Measurements from ENCODE around the gene ECE1.
A peak's percentile ranks its signal among the peaks of the same experiment; 100 is the strongest.

ECE1 gene

DNA sequence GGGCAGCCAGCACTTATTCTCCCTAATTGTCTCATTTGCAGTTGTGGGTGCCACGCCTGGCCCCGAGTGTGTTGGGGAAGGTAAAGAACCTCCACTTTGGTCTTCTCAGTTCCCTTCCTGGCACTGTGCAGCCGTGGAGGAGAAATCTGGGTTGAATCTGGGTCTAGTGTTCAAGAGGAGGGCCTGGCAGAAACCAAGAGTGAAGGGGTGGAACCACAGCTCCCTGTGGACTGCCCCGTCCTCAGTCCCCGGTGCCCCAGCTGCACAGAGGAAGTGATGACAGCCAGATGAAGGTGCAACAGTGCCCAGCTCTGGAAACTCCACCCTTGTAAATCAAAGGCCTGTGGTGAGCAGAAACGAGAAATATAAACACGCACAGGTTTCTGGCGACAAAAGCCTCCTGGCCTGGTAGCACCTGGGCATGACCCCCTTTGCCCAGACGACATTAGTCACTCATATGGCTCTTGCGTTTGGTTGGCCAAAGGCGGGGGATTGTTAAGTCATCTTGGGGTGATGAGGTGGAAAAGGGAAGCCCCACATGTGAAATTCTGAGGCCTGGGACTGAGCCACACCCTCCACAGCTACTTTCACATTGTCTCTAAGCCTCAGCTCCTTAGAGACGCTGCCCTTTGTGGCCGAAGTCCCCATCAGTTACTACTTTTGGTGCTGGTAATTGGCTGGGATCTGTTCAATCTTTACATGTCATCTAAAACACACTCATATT lies 4.2 kb upstream of the ECE1 start:
- no peak for TF ChIP-seq SUZ12 (IDR thresholded peaks at IDR 0.05; ENCODE audit: extremely low read depth, insufficient read depth, insufficient read length)
- H3K27me3 ChIP-seq (ENCODE audit: insufficient read depth, insufficient read length), result no peaks in the 10 kb centered on the region
- no peak overlapping the region for H3K4me3 ChIP-seq (ENCODE audit: insufficient read length, low read depth)
- no peaks in the 10 kb centered on the region for H3K36me3 ChIP-seq (ENCODE audit: insufficient read depth, insufficient read length, low read length)
- peaks cover 12% of the 10 kb centered on the region for H3K4me1 ChIP-seq (ENCODE audit: insufficient read depth, insufficient read length)
- no peaks in the 10 kb centered on the region for H3K9me3 ChIP-seq (ENCODE audit: insufficient read depth, low read length)
- H3K9ac ChIP-seq (ENCODE audit: insufficient read length, low read depth), result no peak overlapping the region
- no peak for DNase-seq (ENCODE audit: low read depth, low spot score)

DNA sequence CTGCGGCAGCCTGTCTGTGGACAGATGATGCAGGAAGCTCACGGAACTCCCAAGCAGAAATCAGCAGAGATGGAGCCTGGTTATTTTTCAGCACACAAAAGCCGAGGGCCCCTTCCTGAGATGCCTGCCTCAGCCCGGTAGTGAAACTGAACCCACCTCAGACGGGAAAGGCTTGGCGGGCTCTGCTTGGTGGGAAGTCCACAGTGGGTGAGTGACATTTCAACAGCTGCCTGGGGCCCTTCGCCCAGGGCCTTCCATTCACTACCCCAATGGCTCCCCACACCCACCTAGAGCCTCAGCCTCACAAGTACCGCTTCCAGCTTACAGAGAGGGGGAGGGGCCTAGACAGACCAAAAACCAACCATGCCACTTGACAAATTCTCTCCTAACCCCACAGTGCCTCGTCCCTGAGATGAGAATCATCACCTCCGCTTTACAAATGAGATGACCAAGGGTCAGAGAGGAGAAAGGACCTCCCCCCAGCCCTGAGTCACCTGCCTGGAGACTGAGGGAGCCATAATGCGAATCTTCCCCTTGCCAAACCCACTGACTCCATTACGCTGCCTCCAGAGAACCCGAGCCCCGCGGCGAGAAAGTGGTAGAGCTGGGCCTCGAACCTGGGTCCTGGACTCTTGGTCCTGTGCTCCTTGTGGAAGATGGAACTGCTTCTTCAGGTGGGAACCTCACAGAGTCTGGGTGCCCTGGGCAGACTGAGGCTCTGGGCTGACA lies 3.4 kb upstream of the ECE1 start:
- H3K27me3 ChIP-seq (ENCODE audit: insufficient read depth, insufficient read length), result no peaks in the 10 kb centered on the region
- peaks cover 3% of the 10 kb centered on the region for H3K36me3 ChIP-seq (ENCODE audit: insufficient read depth, insufficient read length, low read length)
- no peak for TF ChIP-seq ZNF274 (IDR thresholded peaks at IDR 0.05; ENCODE audit: low read depth, low read length)
- TF ChIP-seq SUZ12 (IDR thresholded peaks at IDR 0.05; ENCODE audit: extremely low read depth, insufficient read depth, insufficient read length), result no peak
- no peak for TF ChIP-seq YY1 (IDR thresholded peaks at IDR 0.05; ENCODE audit: insufficient read depth, insufficient read length)
- no peak overlapping the region for H3K4me3 ChIP-seq (ENCODE audit: insufficient read length, low read depth)
- H3K4me1 ChIP-seq (ENCODE audit: insufficient read depth, insufficient read length), result peaks cover 12% of the 10 kb centered on the region
- no peak overlapping the region for H3K9ac ChIP-seq (ENCODE audit: insufficient read length, low read depth)
- no peaks in the 10 kb centered on the region for H3K9me3 ChIP-seq (ENCODE audit: insufficient read depth, low read length)
- DNase-seq (ENCODE audit: low read depth, low spot score), result no peak

GRCh38 chr1:21292984-21293536 lies 2.8 kb upstream of the ECE1 start:
- H3K36me3 ChIP-seq (ENCODE audit: insufficient read depth, insufficient read length, low read length), result peaks cover 7% of the 10 kb centered on the region
- no peaks in the 10 kb centered on the region for H3K9me3 ChIP-seq (ENCODE audit: insufficient read depth, low read length)
- H3K4me3 ChIP-seq (ENCODE audit: insufficient read length, low read depth), result no peak overlapping the region
- no peak for DNase-seq (ENCODE audit: low read depth, low spot score)
- no peak for TF ChIP-seq ZNF274 (IDR thresholded peaks at IDR 0.05; ENCODE audit: low read depth, low read length)
- TF ChIP-seq SUZ12 (IDR thresholded peaks at IDR 0.05; ENCODE audit: extremely low read depth, insufficient read depth, insufficient read length), result no peak
- TF ChIP-seq YY1 (IDR thresholded peaks at IDR 0.05; ENCODE audit: insufficient read depth, insufficient read length), result no peak
- no peak overlapping the region for H3K9ac ChIP-seq (ENCODE audit: insufficient read length, low read depth)
- H3K27me3 ChIP-seq (ENCODE audit: insufficient read depth, insufficient read length), result no peaks in the 10 kb centered on the region
- H3K4me1 ChIP-seq (ENCODE audit: insufficient read depth, insufficient read length), result peaks cover 12% of the 10 kb centered on the region

DNA sequence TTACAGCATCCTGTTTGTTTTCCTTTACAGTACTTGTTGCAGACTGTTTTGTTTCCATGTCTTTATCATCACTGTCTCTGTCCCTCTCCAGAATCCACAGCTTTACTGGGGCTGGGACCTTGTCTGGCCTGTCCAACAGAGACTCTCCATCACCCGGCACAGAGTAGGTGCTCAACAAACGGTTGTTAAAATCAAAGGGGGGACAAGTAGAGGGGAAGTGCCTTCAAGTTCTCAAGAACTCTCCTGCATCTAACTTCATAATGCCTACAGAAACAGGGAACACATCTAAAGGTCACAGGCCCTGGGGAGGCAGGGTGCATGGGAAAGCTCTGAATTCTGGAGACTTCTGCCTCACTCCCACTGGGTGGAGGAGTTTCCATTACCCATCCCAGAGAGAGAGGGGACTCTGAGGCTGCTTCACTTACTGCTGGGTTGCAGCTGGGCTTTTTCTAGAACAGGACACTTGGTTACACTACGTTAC lies 2.3 kb upstream of the ECE1 start:
- TF ChIP-seq SUZ12 (IDR thresholded peaks at IDR 0.05; ENCODE audit: extremely low read depth, insufficient read depth, insufficient read length) (no peak), ZNF274 (IDR thresholded peaks at IDR 0.05; ENCODE audit: low read depth, low read length) (no peak), YY1 (IDR thresholded peaks at IDR 0.05; ENCODE audit: insufficient read depth, insufficient read length) (no peak)
- Histone ChIP-seq H3K27me3 (ENCODE audit: insufficient read depth, insufficient read length) (no peaks in the 10 kb centered on the region), H3K4me3 (ENCODE audit: insufficient read length, low read depth) (no peak overlapping the region), H3K9ac (ENCODE audit: insufficient read length, low read depth) (no peak overlapping the region), H3K36me3 (ENCODE audit: insufficient read depth, insufficient read length, low read length) (peaks cover 7% of the 10 kb centered on the region), H3K9me3 (ENCODE audit: insufficient read depth, low read length) (no peaks in the 10 kb centered on the region), H3K4me1 (ENCODE audit: insufficient read depth, insufficient read length) (peaks cover 12% of the 10 kb centered on the region)
- no peak for DNase-seq (ENCODE audit: low read depth, low spot score)

- no peak overlapping the region for H3K9ac ChIP-seq (ENCODE audit: insufficient read length, low read depth)
- peaks cover 7% of the 10 kb centered on the region for H3K36me3 ChIP-seq (ENCODE audit: insufficient read depth, insufficient read length, low read length)
- H3K9me3 ChIP-seq (ENCODE audit: insufficient read depth, low read length), result no peaks in the 10 kb centered on the region
- no peak for TF ChIP-seq ZNF274 (IDR thresholded peaks at IDR 0.05; ENCODE audit: low read depth, low read length)
- no peak for TF ChIP-seq SUZ12 (IDR thresholded peaks at IDR 0.05; ENCODE audit: extremely low read depth, insufficient read depth, insufficient read length)
- TF ChIP-seq YY1 (IDR thresholded peaks at IDR 0.05; ENCODE audit: insufficient read depth, insufficient read length), result no peak
- no peak overlapping the region for H3K4me3 ChIP-seq (ENCODE audit: insufficient read length, low read depth)
- no peak for DNase-seq (ENCODE audit: low read depth, low spot score)
- no peaks in the 10 kb centered on the region for H3K27me3 ChIP-seq (ENCODE audit: insufficient read depth, insufficient read length)
- H3K4me1 ChIP-seq (ENCODE audit: insufficient read depth, insufficient read length), result peaks cover 10% of the 10 kb centered on the region
Observed at GRCh38 chr1:21291964-21292363, 1.7 kb upstream of the ECE1 start.

DNA sequence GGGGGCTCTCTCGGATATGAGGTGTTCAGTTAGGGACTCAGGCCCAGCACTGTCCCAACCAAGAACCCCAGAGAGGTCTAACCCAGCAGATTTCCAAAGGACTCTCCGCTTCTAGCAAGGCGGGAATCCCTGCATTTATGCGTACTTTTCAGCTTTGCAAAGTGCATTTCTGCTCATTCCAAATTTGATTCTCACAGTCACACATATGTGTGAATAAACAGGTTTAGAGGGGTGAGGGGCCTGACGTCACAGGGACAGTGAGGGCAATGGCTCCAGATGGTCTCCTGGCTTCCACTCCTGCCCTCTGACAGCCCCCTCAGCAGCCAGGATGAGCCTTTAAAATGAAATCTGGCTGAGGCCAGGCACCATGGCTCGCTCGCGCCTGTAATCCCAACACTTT lies 921 bp upstream of the ECE1 start:
- Histone ChIP-seq H3K9ac (ENCODE audit: insufficient read length, low read depth) (peak overlapping the region; percentile 61), H3K4me1 (ENCODE audit: insufficient read depth, insufficient read length) (peaks cover 10% of the 10 kb centered on the region), H3K4me3 (ENCODE audit: insufficient read length, low read depth) (no peak overlapping the region), H3K27me3 (ENCODE audit: insufficient read depth, insufficient read length) (no peaks in the 10 kb centered on the region), H3K36me3 (ENCODE audit: insufficient read depth, insufficient read length, low read length) (peaks cover 7% of the 10 kb centered on the region), H3K9me3 (ENCODE audit: insufficient read depth, low read length) (no peaks in the 10 kb centered on the region)
- TF ChIP-seq ZNF274 (IDR thresholded peaks at IDR 0.05; ENCODE audit: low read depth, low read length), result no peak
- TF ChIP-seq YY1 (IDR thresholded peaks at IDR 0.05; ENCODE audit: insufficient read depth, insufficient read length), result no peak
- no peak for TF ChIP-seq SUZ12 (IDR thresholded peaks at IDR 0.05; ENCODE audit: extremely low read depth, insufficient read depth, insufficient read length)
- DNase-seq (ENCODE audit: low read depth, low spot score), result no peak

DNA sequence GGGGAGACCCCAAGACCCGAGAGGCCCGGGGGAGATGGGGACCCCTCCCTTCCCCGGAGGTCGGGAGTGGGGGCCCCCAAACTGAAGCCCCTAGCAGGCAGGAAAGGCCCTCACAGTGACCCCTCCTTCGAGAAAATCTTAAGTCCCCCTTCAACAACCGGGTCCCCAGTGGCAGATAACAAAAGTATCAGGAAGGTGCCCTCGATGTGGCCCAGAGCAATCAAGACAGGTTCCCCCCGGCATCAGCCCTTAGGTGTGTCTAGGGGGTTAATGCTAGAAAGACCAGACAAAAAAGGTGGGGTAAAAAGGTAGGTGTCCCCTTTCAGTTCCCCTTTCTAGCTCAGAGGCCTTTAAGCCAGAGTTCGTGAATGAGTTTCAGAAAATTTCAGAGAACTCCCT lies 282 bp upstream of the ECE1 start:
- H3K9ac ChIP-seq (ENCODE audit: insufficient read length, low read depth), result peak overlapping the region; percentile 61
- H3K27me3 ChIP-seq (ENCODE audit: insufficient read depth, insufficient read length), result no peaks in the 10 kb centered on the region
- TF ChIP-seq SUZ12 (IDR thresholded peaks at IDR 0.05; ENCODE audit: extremely low read depth, insufficient read depth, insufficient read length), result no peak
- no peak for TF ChIP-seq YY1 (IDR thresholded peaks at IDR 0.05; ENCODE audit: insufficient read depth, insufficient read length)
- TF ChIP-seq ZNF274 (IDR thresholded peaks at IDR 0.05; ENCODE audit: low read depth, low read length), result no peak
- DNase-seq (ENCODE audit: low read depth, low spot score), result no peak
- peaks cover 7% of the 10 kb centered on the region for H3K36me3 ChIP-seq (ENCODE audit: insufficient read depth, insufficient read length, low read length)
- no peaks in the 10 kb centered on the region for H3K9me3 ChIP-seq (ENCODE audit: insufficient read depth, low read length)
- H3K4me1 ChIP-seq (ENCODE audit: insufficient read depth, insufficient read length), result peaks cover 10% of the 10 kb centered on the region
- H3K4me3 ChIP-seq (ENCODE audit: insufficient read length, low read depth), result peak overlapping the region; percentile 28

Measured in NT2/D1 (cell line).